ENCODE data around the gene RAP2A. TPM values are rescaled to one million over a fixed set of nuclear protein-coding genes. Genes with fewer than 3 reads are reported as not detected.

RAP2A gene
- total RNA-seq, 4 donors from 2014 or later, result 7.9 to 76.9 (median 24.2) TPM

DNA sequence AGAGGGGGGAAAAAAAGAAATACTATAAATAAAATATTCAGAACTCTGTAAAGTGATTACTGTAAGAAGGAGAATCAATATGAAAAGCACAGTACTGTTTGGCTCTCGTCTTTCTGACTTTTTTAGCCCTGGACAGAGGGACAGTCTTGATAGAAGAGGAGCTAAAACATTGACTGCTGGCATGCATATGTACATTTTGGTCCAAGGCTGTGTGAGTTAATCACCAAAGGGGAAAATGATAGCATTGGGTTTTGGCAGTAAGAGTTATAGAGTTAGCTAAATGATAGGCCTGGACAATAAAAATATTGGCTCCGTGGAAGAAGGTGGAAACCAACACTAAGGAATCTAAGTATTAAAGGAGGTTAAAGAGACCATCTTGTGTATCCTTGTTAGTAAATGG is 50.3 kb downstream of the RAP2A start:
- H3K9me3 ChIP-seq, result no peaks in the 10 kb centered on the region
- H3K27ac ChIP-seq, result no peak overlapping the region
- no peak for DNase-seq
- H3K4me1 ChIP-seq, result no peaks in the 10 kb centered on the region
- H3K36me3 ChIP-seq, result no peaks in the 10 kb centered on the region
- intact Hi-C loops (cut with DNase I; ENCODE audit: low total_unique reads), result no loop called here
- no peaks in the 10 kb centered on the region for H3K27me3 ChIP-seq
- no peak overlapping the region for H3K4me3 ChIP-seq
- TF ChIP-seq POLR2A (IDR thresholded peaks at IDR 0.05), result no peak
- TF ChIP-seq, protein P1, sequence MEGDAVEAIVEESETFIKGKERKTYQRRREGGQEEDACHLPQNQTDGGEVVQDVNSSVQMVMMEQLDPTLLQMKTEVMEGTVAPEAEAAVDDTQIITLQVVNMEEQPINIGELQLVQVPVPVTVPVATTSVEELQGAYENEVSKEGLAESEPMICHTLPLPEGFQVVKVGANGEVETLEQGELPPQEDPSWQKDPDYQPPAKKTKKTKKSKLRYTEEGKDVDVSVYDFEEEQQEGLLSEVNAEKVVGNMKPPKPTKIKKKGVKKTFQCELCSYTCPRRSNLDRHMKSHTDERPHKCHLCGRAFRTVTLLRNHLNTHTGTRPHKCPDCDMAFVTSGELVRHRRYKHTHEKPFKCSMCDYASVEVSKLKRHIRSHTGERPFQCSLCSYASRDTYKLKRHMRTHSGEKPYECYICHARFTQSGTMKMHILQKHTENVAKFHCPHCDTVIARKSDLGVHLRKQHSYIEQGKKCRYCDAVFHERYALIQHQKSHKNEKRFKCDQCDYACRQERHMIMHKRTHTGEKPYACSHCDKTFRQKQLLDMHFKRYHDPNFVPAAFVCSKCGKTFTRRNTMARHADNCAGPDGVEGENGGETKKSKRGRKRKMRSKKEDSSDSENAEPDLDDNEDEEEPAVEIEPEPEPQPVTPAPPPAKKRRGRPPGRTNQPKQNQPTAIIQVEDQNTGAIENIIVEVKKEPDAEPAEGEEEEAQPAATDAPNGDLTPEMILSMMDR (IDR thresholded peaks at IDR 0.05), result no peak

GRCh38 chr13:97485320-97485719 is 51.4 kb downstream of the RAP2A start:
- Histone ChIP-seq H3K36me3 (no peaks in the 10 kb centered on the region), H3K4me3 (no peak overlapping the region), H3K27ac (no peak overlapping the region), H3K27me3 (no peaks in the 10 kb centered on the region), H3K4me1 (no peaks in the 10 kb centered on the region), H3K9me3 (no peaks in the 10 kb centered on the region)
- intact Hi-C loops (cut with DNase I; ENCODE audit: low total_unique reads), result no loop called here
- no peak for TF ChIP-seq POLR2A (IDR thresholded peaks at IDR 0.05)
- TF ChIP-seq, protein P1 (IDR thresholded peaks at IDR 0.05), result no peak
- DNase-seq, result no peak

GRCh38 chr13:97490702-97491307 is 56.8 kb downstream of the RAP2A start:
- TF ChIP-seq, protein P1 (IDR thresholded peaks at IDR 0.05), result no peak
- no peak for TF ChIP-seq POLR2A (IDR thresholded peaks at IDR 0.05)

DNA sequence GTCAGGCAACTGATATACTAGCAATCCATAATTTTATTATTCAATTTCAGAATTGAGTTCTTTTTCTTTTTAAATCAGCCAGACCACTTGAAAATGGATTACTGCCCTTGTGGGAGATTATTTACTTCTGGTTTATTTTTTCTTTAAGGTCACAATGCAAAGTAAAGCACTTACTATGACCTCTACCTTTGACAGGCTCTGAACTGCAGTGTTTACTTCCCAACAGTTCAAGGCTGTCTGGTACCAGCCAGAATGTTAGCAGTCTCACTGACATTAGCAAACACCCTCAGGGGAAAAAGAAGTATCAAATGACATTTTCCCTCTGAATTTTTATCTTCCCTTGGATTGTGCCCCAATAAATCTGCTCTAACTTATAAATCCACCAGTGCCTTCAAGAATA is 57.5 kb downstream of the RAP2A start:
- Histone ChIP-seq H3K4me3 (no peak overlapping the region), H3K4me1 (no peaks in the 10 kb centered on the region), H3K27ac (no peak overlapping the region), H3K36me3 (no peaks in the 10 kb centered on the region), H3K9me3 (no peaks in the 10 kb centered on the region), H3K27me3 (no peaks in the 10 kb centered on the region)
- TF ChIP-seq, protein P1 (IDR thresholded peaks at IDR 0.05), result no peak
- no peak for TF ChIP-seq POLR2A (IDR thresholded peaks at IDR 0.05)
- intact Hi-C loops (cut with DNase I; ENCODE audit: low total_unique reads), result no loop called here
- DNase-seq, result no peak

More at GRCh38 chr13:97490702-97491307, 56.8 kb downstream of the RAP2A start:
- Histone ChIP-seq H3K4me3 (no peak overlapping the region), H3K9me3 (no peaks in the 10 kb centered on the region), H3K27ac (no peak overlapping the region), H3K27me3 (no peaks in the 10 kb centered on the region), H3K4me1 (no peaks in the 10 kb centered on the region), H3K36me3 (no peaks in the 10 kb centered on the region)
- intact Hi-C loops (cut with DNase I; ENCODE audit: low total_unique reads), result no loop called here
- no peak for DNase-seq

DNA sequence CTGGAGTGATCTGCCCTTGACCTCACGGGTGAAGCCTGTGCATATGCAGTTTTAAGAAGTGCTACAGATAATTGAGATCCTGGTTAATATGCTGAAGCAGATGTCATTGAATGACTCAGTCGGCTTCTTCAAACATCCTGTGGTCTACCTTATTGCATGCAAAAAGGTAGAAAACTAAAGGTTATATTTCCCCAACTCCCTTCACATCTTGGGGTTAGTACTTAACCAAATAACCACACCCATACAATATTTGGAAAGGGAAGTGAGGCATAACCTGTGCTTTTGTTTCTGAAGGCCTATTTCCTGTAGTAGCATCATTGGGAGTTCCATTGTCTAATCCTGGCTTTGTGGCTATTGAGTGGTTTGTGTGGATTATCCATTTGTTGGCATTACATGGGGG is 58.3 kb downstream of the RAP2A start:
- Histone ChIP-seq H3K4me1 (no peaks in the 10 kb centered on the region), H3K36me3 (no peaks in the 10 kb centered on the region)
- TF ChIP-seq, protein P1 (IDR thresholded peaks at IDR 0.05), result no peak
- TF ChIP-seq POLR2A (IDR thresholded peaks at IDR 0.05), result no peak

More for the DNA sequence above, 58.3 kb downstream of the RAP2A start:
- no peak for DNase-seq
- H3K27me3 ChIP-seq, result no peaks in the 10 kb centered on the region
- H3K9me3 ChIP-seq, result no peaks in the 10 kb centered on the region
- H3K27ac ChIP-seq, result no peak overlapping the region
- no peak overlapping the region for H3K4me3 ChIP-seq
- intact Hi-C loops (cut with DNase I; ENCODE audit: low total_unique reads), result no loop called here

All from uterus (tissue), 4 donors.